Peyer's patch (tissue), 4 donors: Measurements from ENCODE around the gene TMEFF2. TPM values are rescaled to one million over a fixed set of nuclear protein-coding genes. Genes with fewer than 3 reads are reported as not detected.

Experiments used
- DNase-seq, 3 donors: peaks; one replicate each; pipeline ENCODE4 v3.0.0-alpha.2; 2017 to 2019
- H3K27ac ChIP-seq, 4 donors: fragments of 200-600 bp; sonication (generic); one replicate each; pipeline ENCODE4 v1.5.1; 2016 to 2019
- H3K27me3 ChIP-seq, 2 donors: fragments of 200-600 bp; sonication (generic); one replicate each; pipeline ENCODE4 v1.5.1; 2019
- H3K36me3 ChIP-seq, 3 donors: fragments of 200-600 bp; sonication (generic); one replicate each; pipeline ENCODE4 v1.5.1; 2016 to 2019
- H3K4me1 ChIP-seq, 4 donors: fragments of 200-600 bp; sonication (generic); one replicate each; pipeline ENCODE4 v1.5.1; 2016 to 2019
- H3K4me3 ChIP-seq, 4 donors: fragments of 200-600 bp; sonication (generic); 1 replicate in 3 of 4; 2 replicates in 1 of 4; pipeline ENCODE4 v1.5.1; 2016 to 2019; ENCODE audit warnings: mild to moderate bottlenecking in 1 of 4
- H3K9me3 ChIP-seq, 4 donors: fragments of 200-600 bp; sonication (generic); one replicate each; pipeline ENCODE4 v1.5.1; 2016 to 2019; ENCODE audit warnings: mild to moderate bottlenecking in 1 of 4
- POLR2A ChIP-seq, 2 donors: fragments of 450-650 bp; IDR thresholded peaks; one replicate each; pipeline ENCODE4 v1.5.1; 2017; ENCODE audit warnings: antibody characterized with exemption in 2 of 2, mild to moderate bottlenecking in 2 of 2, moderate library complexity in 2 of 2
- total RNA-seq, 4 donors: library from RNA; depleted of rRNA; stranded (reverse); fragments of >200 nt; gene quantifications; one replicate each; pipeline ENCODE4 v1.1.0, GENCODE V29; 2016
- TF ChIP-seq, protein P1 (sequence below), 6 experiments: fragments of 450-650 bp in 4 of 6; fragments of 200-600 bp in 2 of 6; sonication (generic) in 1 of 6; IDR thresholded peaks; one replicate each; pipeline ENCODE4 v1.5.1; 2017 to 2019; ENCODE audit warnings: antibody characterized with exemption in 6 of 6, mild to moderate bottlenecking in 3 of 6, moderate library complexity in 1 of 6

The TMEFF2 gene
- total RNA-seq, 4 donors from 2014 or later: 0.35 to 1.6 (median 0.68) TPM

DNA sequence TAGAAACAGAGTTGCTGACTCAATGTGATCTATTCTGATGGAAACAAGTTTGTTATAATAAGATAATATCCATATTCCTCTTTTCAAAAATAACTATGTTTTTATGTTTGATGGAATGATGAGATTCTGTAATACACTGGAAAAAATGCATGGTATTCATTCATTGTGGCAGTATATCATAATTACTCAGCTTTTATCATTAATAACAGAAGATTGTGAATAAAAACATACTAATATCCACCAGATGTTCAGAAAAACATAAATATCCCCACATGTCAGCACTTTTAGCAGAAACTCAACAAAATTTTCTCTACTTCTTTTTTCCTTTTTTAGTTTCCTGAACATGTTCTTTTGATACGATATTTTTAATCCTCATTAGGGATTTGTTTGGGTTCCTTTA is 217.0 kb downstream of the TMEFF2 start:
- Histone ChIP-seq H3K9me3 (no peaks in the 10 kb centered on the region), H3K27ac (no peak overlapping the region), H3K4me1 (no peaks in the 10 kb centered on the region), H3K36me3 (no peaks in the 10 kb centered on the region), H3K27me3 (no peaks in the 10 kb centered on the region), H3K4me3 (no peak overlapping the region)
- TF ChIP-seq, protein P1, sequence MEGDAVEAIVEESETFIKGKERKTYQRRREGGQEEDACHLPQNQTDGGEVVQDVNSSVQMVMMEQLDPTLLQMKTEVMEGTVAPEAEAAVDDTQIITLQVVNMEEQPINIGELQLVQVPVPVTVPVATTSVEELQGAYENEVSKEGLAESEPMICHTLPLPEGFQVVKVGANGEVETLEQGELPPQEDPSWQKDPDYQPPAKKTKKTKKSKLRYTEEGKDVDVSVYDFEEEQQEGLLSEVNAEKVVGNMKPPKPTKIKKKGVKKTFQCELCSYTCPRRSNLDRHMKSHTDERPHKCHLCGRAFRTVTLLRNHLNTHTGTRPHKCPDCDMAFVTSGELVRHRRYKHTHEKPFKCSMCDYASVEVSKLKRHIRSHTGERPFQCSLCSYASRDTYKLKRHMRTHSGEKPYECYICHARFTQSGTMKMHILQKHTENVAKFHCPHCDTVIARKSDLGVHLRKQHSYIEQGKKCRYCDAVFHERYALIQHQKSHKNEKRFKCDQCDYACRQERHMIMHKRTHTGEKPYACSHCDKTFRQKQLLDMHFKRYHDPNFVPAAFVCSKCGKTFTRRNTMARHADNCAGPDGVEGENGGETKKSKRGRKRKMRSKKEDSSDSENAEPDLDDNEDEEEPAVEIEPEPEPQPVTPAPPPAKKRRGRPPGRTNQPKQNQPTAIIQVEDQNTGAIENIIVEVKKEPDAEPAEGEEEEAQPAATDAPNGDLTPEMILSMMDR (IDR thresholded peaks at IDR 0.05): no peak
- TF ChIP-seq POLR2A (IDR thresholded peaks at IDR 0.05): no peak
- no peak for DNase-seq

DNA sequence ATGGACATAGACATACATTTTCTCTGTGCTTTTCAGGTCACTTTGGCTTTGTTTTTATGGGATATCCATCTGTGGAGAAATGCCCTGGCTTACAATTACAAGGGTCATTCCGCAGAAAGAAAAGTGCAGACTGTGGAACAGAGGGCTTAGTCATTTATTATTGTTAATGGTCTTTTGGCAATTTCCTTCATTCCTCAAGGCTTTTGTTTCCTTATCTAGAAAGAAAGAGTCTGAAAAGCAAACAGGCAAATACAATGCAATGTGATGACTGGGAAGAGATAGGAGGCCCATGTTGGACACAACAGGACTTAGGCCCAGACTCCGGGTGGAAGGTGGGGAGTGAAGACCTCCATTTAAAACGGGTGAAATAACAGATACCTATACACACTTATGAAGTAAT is 218.3 kb downstream of the TMEFF2 start:
- Histone ChIP-seq H3K4me1 (no peaks in the 10 kb centered on the region), H3K36me3 (no peaks in the 10 kb centered on the region), H3K27me3 (no peaks in the 10 kb centered on the region), H3K4me3 (no peak overlapping the region), H3K9me3 (no peaks in the 10 kb centered on the region), H3K27ac (no peak overlapping the region)
- TF ChIP-seq POLR2A (IDR thresholded peaks at IDR 0.05): no peak
- TF ChIP-seq, protein P1 (IDR thresholded peaks at IDR 0.05): no peak
- DNase-seq: no peak

DNA sequence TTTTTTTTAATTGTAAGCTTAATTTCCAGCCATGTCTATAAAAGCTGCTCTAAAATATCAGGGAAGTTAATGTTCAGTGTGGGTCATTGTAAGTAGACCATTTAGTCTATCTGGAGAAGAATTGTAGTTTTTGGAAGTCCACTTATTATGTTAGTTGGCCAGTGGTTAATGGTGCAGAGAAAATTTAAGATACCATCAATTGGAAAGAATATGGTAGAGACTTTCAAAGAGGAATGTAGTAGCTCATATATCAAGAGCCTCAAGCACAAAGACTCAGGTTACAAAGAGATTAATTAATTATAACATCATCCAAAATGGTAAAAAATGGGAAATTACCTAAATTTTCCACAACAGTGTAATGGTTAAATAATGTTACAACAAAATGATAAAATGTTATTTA is 220.1 kb downstream of the TMEFF2 start:
- H3K27me3 ChIP-seq: no peaks in the 10 kb centered on the region
- no peak for DNase-seq
- H3K4me1 ChIP-seq: no peaks in the 10 kb centered on the region
- H3K27ac ChIP-seq: no peak overlapping the region
- no peak overlapping the region for H3K4me3 ChIP-seq
- no peaks in the 10 kb centered on the region for H3K9me3 ChIP-seq
- no peaks in the 10 kb centered on the region for H3K36me3 ChIP-seq
- TF ChIP-seq, protein P1 (IDR thresholded peaks at IDR 0.05): no peak
- no peak for TF ChIP-seq POLR2A (IDR thresholded peaks at IDR 0.05)

DNA sequence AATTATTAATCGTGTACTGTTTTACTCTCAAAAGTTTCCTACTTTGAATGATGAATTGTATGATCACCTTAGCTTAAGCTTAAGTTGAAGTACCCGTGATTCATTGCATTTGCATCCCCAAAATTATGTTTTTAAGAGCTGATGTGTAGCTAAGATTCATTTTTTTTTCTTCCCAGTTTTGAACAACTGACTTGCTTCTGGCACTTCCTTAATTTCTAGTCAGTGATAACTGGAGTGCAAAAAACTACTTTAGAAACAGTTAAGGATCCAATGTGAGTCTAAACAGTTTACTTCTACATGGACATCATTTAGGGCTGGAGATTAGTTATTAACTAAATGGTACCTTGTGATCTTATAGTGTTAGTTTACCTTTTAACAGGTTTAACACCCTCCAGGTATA is 223.9 kb downstream of the TMEFF2 start:
- Histone ChIP-seq H3K36me3 (no peaks in the 10 kb centered on the region), H3K9me3 (no peaks in the 10 kb centered on the region), H3K27ac (no peak overlapping the region), H3K27me3 (no peaks in the 10 kb centered on the region), H3K4me3 (no peak overlapping the region), H3K4me1 (no peaks in the 10 kb centered on the region)
- DNase-seq: no peak
- TF ChIP-seq POLR2A (IDR thresholded peaks at IDR 0.05): no peak
- TF ChIP-seq, protein P1 (IDR thresholded peaks at IDR 0.05): no peak

DNA sequence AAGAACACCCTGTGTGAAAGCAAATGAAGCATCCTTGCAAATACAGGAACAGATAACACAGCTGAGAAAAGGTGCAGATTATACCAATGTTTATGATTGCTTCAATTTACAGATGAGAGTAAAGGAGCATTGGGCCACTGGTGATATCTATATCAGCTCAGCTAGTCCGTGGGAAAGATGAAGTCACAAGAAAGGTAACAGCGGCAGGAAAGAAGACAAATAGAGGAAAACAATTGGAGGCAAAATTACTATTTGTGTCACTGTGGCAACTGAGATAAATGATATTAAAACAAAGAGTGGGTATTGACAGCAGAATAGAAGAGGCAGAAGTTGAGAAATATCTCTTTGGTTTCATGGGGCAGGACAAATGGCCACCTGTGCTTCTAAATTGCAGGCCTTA is 226.6 kb downstream of the TMEFF2 start:
- TF ChIP-seq POLR2A (IDR thresholded peaks at IDR 0.05): no peak
- TF ChIP-seq, protein P1 (IDR thresholded peaks at IDR 0.05): no peak
- Histone ChIP-seq H3K4me1 (no peaks in the 10 kb centered on the region), H3K27ac (no peak overlapping the region), H3K9me3 (no peaks in the 10 kb centered on the region), H3K4me3 (no peak overlapping the region), H3K36me3 (no peaks in the 10 kb centered on the region), H3K27me3 (no peaks in the 10 kb centered on the region)
- no peak for DNase-seq

DNA sequence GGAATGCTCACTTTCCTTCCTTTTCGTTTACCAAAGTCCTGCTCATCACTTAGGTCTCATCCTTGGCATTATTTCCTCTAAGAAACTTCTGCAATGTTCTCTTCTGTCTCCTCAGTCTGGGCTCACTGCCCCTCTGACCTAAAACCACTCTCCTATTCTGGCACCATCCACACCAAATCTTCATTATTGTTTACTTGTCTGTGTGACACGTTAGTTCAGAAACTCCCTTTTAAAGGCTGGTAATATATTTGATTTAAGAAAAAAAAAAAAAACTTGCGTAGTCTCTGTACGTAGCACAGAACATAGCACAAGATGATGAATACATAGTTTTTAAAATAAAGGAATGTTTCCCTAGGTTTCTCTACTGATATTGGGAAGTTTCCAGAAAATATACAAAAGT is 229.0 kb downstream of the TMEFF2 start:
- TF ChIP-seq, protein P1 (IDR thresholded peaks at IDR 0.05): no peak
- TF ChIP-seq POLR2A (IDR thresholded peaks at IDR 0.05): no peak

More for the DNA sequence above, 229.0 kb downstream of the TMEFF2 start:
- Histone ChIP-seq H3K27ac (no peak overlapping the region), H3K36me3 (no peaks in the 10 kb centered on the region), H3K9me3 (no peaks in the 10 kb centered on the region), H3K4me1 (no peaks in the 10 kb centered on the region), H3K4me3 (no peak overlapping the region), H3K27me3 (no peaks in the 10 kb centered on the region)
- no peak for DNase-seq
